GM23338 (cell line): ENCODE measurements around the gene MTURN. TPM values are rescaled to one million over a fixed set of nuclear protein-coding genes. Genes with fewer than 3 reads are reported as not detected.

Experiments used
- ATAC-seq: fragments of 200-7000 bp; cut with Tn5 transposase; 3 replicates; pipeline ENCODE4 v1.9.1; 2020
- DNase-seq: peaks from one replicate; pipeline ENCODE4 v3.0.0-alpha.2; 2015; ENCODE audit warnings: low spot score
- H2AFZ ChIP-seq: fragments of 200-600 bp; sonication (generic); 2 replicates; pipeline ENCODE4 v1.8.0; 2016; ENCODE audit warnings: antibody characterized with exemption, mild to moderate bottlenecking, moderate library complexity
- H3F3A ChIP-seq: fragments of 200-600 bp; sonication (generic); replicated peaks from 2 replicates; pipeline ENCODE4 v1.8.0; 2017; ENCODE audit warnings: antibody characterized with exemption, mixed run types, low read depth
- H3K27ac ChIP-seq: fragments of 200-600 bp; sonication (generic); 2 replicates; pipeline ENCODE4 v1.6.1; 2016; ENCODE audit warnings: low read depth
- H3K27me3 ChIP-seq: fragments of 200-600 bp; sonication (generic); 2 replicates; pipeline ENCODE4 v1.8.0; 2016; ENCODE audit warnings: mild to moderate bottlenecking, mixed run types, moderate library complexity; ENCODE audit not compliant: insufficient read depth
- H3K36me3 ChIP-seq: fragments of 200-600 bp; sonication (generic); 2 replicates; pipeline ENCODE4 v1.8.0; 2016; ENCODE audit warnings: mild to moderate bottlenecking; ENCODE audit not compliant: insufficient read depth
- H3K4me1 ChIP-seq: fragments of 200-600 bp; sonication (generic); 2 replicates; pipeline ENCODE4 v1.8.0; 2016; ENCODE audit warnings: mild to moderate bottlenecking, moderate library complexity; ENCODE audit not compliant: insufficient read depth
- H3K4me2 ChIP-seq: fragments of 200-600 bp; sonication (generic); 2 replicates; pipeline ENCODE4 v1.7.1; 2017; ENCODE audit warnings: mixed run types
- H3K4me3 ChIP-seq: fragments of 200-600 bp; sonication (generic); 2 replicates; pipeline ENCODE4 v1.6.1; 2016; ENCODE audit warnings: mixed run types
- H3K79me2 ChIP-seq: fragments of 200-600 bp; sonication (generic); replicated peaks from 2 replicates; pipeline ENCODE4 v1.8.0; 2017; ENCODE audit warnings: mild to moderate bottlenecking; ENCODE audit not compliant: insufficient read depth
- H3K9me2 ChIP-seq: fragments of 200-600 bp; sonication (generic); 2 replicates; pipeline ENCODE4 v1.8.0; 2017; ENCODE audit not compliant: insufficient read depth
- H4K20me1 ChIP-seq: fragments of 200-600 bp; sonication (generic); replicated peaks from 2 replicates; pipeline ENCODE4 v1.8.0; 2017; ENCODE audit warnings: mild to moderate bottlenecking; ENCODE audit not compliant: insufficient read depth
- H3K27ac Mint-ChIP-seq: 2 replicates; pipeline ENCODE4 v1.8.0; 2020; ENCODE audit warnings: inconsistent platforms, mild to moderate bottlenecking, moderate library complexity, mixed read lengths
- H3K27me3 Mint-ChIP-seq: 3 replicates; pipeline ENCODE4 v1.8.0; 2022; ENCODE audit warnings: low read depth, mild to moderate bottlenecking, moderate library complexity, mixed read lengths, inconsistent platforms; ENCODE audit not compliant: insufficient read depth, poor library complexity
- H3K36me3 Mint-ChIP-seq: 3 replicates; pipeline ENCODE4 v1.8.0; 2021; ENCODE audit warnings: low read depth, mild to moderate bottlenecking, inconsistent platforms, moderate library complexity, mixed read lengths
- H3K4me1 Mint-ChIP-seq: 3 replicates; pipeline ENCODE4 v1.8.0; 2020; ENCODE audit warnings: mild to moderate bottlenecking, inconsistent platforms, mixed read lengths
- H3K4me3 Mint-ChIP-seq: 3 replicates; pipeline ENCODE4 v1.8.0; 2021; ENCODE audit warnings: moderate library complexity, mild to moderate bottlenecking, inconsistent platforms, mixed read lengths
- H3K9me3 Mint-ChIP-seq: 3 replicates; pipeline ENCODE4 v1.8.0; 2020; ENCODE audit warnings: moderate library complexity, mild to moderate bottlenecking, inconsistent platforms, mixed read lengths
- CREB1 ChIP-seq: fragments of 250-450 bp; sonication (Bioruptor Pico); IDR thresholded peaks from 2 replicates; pipeline ENCODE4 v1.5.0; 2020; ENCODE audit warnings: low read depth, mild to moderate bottlenecking, moderate library complexity
- CTCF ChIP-seq, 2 experiments: fragments of 200-600 bp in 1 of 2; sonication (generic) in 1 of 2; conservative IDR thresholded peaks; 2 replicates each; pipeline versions ENCODE4 v1.5.1 to v1.6.1; 2016 to 2017; ENCODE audit warnings: antibody characterized with exemption in 2 of 2, low read depth in 2 of 2, mild to moderate bottlenecking in 2 of 2, moderate library complexity in 1 of 2
- EZH2 ChIP-seq: fragments of 200-600 bp; sonication (generic); IDR thresholded peaks from one replicate; pipeline ENCODE4 v1.8.0; 2017; ENCODE audit warnings: antibody characterized with exemption, mild to moderate bottlenecking, low read depth; ENCODE audit not compliant: unreplicated experiment
- EZH2phosphoT487 ChIP-seq: fragments of 200-600 bp; sonication (generic); IDR thresholded peaks from one replicate; pipeline ENCODE4 v1.8.1; 2018; ENCODE audit warnings: antibody characterized with exemption; ENCODE audit not compliant: unreplicated experiment
- JUNB ChIP-seq: IDR thresholded peaks from one replicate; pipeline ENCODE4 v1.6.1; 2016; ENCODE audit warnings: antibody characterized with exemption; ENCODE audit not compliant: unreplicated experiment
- NANOG ChIP-seq: IDR thresholded peaks from 2 replicates; pipeline ENCODE4 v1.6.1; 2016; ENCODE audit warnings: antibody characterized with exemption, borderline replicate concordance
- POLR2AphosphoS5 ChIP-seq: IDR thresholded peaks from 2 replicates; pipeline ENCODE4 v1.6.1; 2016; ENCODE audit warnings: antibody characterized with exemption, low read depth
- REST ChIP-seq: IDR thresholded peaks from one replicate; pipeline ENCODE4 v1.6.1; 2018; ENCODE audit warnings: antibody characterized with exemption; ENCODE audit not compliant: unreplicated experiment
- STAT1 ChIP-seq: IDR thresholded peaks from one replicate; pipeline ENCODE4 v1.6.1; 2016; ENCODE audit warnings: antibody characterized with exemption; ENCODE audit not compliant: unreplicated experiment
- ZNF114 ChIP-seq: fragments of 250-450 bp; sonication (Bioruptor Pico); IDR thresholded peaks from 2 replicates; pipeline ENCODE4 v1.5.0; 2020; ENCODE audit warnings: mild to moderate bottlenecking, moderate library complexity
- ZNF331 ChIP-seq: fragments of 250-450 bp; sonication (Bioruptor Pico); IDR thresholded peaks from 2 replicates; pipeline ENCODE4 v1.5.0; 2020; ENCODE audit warnings: low read depth, mild to moderate bottlenecking, moderate library complexity
- polyA plus RNA-seq: library from polyadenylated mRNA; unstranded; fragments of >200 nt; fragmentation: Nextera tagmentation; extraction: Ambion mirVana; gene quantifications from 2 replicates; pipeline ENCODE4 v1.2.1, GENCODE V29; 2016
- total RNA-seq: library from RNA; depleted of rRNA; stranded (reverse); fragments of >200 nt; shearing (Covaris generic); gene quantifications from 2 replicates; pipeline ENCODE4 v1.2.3, GENCODE V29; 2014
- TF ChIP-seq, protein P1 (sequence below): fragments of 250-450 bp; sonication (Bioruptor Pico); IDR thresholded peaks from 2 replicates; pipeline ENCODE4 v1.5.0; 2020; ENCODE audit warnings: mild to moderate bottlenecking, moderate library complexity
- TF ChIP-seq, protein P2 (sequence below): IDR thresholded peaks from 2 replicates; pipeline ENCODE4 v1.6.1; 2016; ENCODE audit warnings: antibody characterized with exemption

MTURN gene
- total and polyA plus RNA-seq, 2 experiments from 2014 or later: 3.1 to 8.7 TPM

DNA sequence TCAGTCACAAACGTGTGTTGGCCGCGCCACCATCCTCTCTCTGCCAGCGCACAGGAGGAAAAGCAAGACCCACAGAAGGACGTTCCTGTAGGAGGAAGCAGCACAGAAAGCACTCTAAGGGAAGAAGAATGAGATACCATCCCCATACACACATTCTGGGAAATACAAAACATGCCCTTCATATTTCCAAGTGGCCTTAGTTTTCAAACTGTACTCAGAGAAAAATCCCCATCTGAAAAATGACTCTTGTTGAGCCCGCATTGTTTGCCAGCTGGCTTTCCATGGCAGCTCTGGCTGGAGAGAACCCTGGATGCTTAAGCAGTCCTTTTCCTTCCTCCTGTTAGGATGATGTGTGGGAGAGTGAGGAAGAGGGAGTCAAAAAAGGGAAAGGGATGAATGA is 33.1 kb downstream of the MTURN start:
- H3K27ac Mint-ChIP-seq: no peak overlapping the region

More for the DNA sequence above, 33.1 kb downstream of the MTURN start:
- 0 out of 2 replicates have a peak, but pooled peaks cover 4% of the 10 kb centered on the region for H3K9me2 ChIP-seq
- H3F3A ChIP-seq: no peaks in the 10 kb centered on the region
- TF ChIP-seq REST: no peak
- TF ChIP-seq CREB1: no peak
- TF ChIP-seq, protein P1, sequence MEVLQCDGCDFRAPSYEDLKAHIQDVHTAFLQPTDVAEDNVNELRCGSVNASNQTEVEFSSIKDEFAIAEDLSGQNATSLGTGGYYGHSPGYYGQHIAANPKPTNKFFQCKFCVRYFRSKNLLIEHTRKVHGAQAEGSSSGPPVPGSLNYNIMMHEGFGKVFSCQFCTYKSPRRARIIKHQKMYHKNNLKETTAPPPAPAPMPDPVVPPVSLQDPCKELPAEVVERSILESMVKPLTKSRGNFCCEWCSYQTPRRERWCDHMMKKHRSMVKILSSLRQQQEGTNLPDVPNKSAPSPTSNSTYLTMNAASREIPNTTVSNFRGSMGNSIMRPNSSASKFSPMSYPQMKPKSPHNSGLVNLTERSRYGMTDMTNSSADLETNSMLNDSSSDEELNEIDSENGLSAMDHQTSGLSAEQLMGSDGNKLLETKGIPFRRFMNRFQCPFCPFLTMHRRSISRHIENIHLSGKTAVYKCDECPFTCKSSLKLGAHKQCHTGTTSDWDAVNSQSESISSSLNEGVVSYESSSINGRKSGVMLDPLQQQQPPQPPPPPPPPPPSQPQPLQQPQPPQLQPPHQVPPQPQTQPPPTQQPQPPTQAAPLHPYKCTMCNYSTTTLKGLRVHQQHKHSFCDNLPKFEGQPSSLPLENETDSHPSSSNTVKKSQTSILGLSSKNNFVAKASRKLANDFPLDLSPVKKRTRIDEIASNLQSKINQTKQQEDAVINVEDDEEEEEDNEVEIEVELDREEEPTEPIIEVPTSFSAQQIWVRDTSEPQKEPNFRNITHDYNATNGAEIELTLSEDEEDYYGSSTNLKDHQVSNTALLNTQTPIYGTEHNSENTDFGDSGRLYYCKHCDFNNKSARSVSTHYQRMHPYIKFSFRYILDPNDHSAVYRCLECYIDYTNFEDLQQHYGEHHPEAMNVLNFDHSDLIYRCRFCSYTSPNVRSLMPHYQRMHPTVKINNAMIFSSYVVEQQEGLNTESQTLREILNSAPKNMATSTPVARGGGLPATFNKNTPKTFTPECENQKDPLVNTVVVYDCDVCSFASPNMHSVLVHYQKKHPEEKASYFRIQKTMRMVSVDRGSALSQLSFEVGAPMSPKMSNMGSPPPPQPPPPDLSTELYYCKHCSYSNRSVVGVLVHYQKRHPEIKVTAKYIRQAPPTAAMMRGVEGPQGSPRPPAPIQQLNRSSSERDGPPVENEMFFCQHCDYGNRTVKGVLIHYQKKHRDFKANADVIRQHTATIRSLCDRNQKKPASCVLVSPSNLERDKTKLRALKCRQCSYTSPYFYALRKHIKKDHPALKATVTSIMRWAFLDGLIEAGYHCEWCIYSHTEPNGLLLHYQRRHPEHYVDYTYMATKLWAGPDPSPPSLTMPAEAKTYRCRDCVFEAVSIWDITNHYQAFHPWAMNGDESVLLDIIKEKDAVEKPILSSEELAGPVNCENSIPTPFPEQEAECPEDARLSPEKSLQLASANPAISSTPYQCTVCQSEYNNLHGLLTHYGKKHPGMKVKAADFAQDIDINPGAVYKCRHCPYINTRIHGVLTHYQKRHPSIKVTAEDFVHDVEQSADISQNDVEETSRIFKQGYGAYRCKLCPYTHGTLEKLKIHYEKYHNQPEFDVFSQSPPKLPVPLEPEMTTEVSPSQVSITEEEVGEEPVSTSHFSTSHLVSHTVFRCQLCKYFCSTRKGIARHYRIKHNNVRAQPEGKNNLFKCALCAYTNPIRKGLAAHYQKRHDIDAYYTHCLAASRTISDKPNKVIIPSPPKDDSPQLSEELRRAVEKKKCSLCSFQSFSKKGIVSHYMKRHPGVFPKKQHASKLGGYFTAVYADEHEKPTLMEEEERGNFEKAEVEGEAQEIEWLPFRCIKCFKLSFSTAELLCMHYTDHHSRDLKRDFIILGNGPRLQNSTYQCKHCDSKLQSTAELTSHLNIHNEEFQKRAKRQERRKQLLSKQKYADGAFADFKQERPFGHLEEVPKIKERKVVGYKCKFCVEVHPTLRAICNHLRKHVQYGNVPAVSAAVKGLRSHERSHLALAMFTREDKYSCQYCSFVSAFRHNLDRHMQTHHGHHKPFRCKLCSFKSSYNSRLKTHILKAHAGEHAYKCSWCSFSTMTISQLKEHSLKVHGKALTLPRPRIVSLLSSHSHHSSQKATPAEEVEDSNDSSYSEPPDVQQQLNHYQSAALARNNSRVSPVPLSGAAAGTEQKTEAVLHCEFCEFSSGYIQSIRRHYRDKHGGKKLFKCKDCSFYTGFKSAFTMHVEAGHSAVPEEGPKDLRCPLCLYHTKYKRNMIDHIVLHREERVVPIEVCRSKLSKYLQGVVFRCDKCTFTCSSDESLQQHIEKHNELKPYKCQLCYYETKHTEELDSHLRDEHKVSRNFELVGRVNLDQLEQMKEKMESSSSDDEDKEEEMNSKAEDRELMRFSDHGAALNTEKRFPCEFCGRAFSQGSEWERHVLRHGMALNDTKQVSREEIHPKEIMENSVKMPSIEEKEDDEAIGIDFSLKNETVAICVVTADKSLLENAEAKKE (CRISPR knock-in tag): no peak
- TF ChIP-seq NANOG: no peak
- TF ChIP-seq JUNB: no peak
- TF ChIP-seq ZNF114 (CRISPR knock-in tag): no peak
- no peak for TF ChIP-seq EZH2phosphoT487
- no peak for TF ChIP-seq CTCF (conservative IDR thresholded peaks at IDR 0.05; ENCODE audit: low read depth in 2 of 2)
- no peak for TF ChIP-seq POLR2AphosphoS5
- TF ChIP-seq EZH2: no peak
- no peak for TF ChIP-seq ZNF331 (CRISPR knock-in tag)
- TF ChIP-seq, protein P2, sequence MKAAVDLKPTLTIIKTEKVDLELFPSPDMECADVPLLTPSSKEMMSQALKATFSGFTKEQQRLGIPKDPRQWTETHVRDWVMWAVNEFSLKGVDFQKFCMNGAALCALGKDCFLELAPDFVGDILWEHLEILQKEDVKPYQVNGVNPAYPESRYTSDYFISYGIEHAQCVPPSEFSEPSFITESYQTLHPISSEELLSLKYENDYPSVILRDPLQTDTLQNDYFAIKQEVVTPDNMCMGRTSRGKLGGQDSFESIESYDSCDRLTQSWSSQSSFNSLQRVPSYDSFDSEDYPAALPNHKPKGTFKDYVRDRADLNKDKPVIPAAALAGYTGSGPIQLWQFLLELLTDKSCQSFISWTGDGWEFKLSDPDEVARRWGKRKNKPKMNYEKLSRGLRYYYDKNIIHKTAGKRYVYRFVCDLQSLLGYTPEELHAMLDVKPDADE: no peak
- TF ChIP-seq STAT1: no peak
- no peaks in the 10 kb centered on the region; the same call in 1 of the 2 replicates for H3K36me3 ChIP-seq
- no peak for ATAC-seq
- H3K4me1 ChIP-seq: peaks cover 25% of the 10 kb centered on the region
- no peak overlapping the region for H3K4me3 ChIP-seq
- no peaks in the 10 kb centered on the region for H4K20me1 ChIP-seq
- no peak for DNase-seq
- no peak overlapping the region for H2AFZ ChIP-seq
- Mint-ChIP-seq H3K27me3 (peaks cover 29% of the 10 kb centered on the region), H3K4me3 (no peak overlapping the region), H3K36me3 (no peaks in the 10 kb centered on the region), H3K9me3 (no peaks in the 10 kb centered on the region), H3K4me1 (peaks cover 52% of the 10 kb centered on the region)
- no peaks in the 10 kb centered on the region for H3K79me2 ChIP-seq
- H3K27me3 ChIP-seq: 0 out of 2 replicates have a peak, but pooled peaks cover 9% of the 10 kb centered on the region
- no peak overlapping the region for H3K27ac ChIP-seq
- H3K4me2 ChIP-seq: peak overlapping the region; percentile 18; the same call in 1 of the 2 replicates
